HepG2 (cell line): ENCODE measurements around the gene NHERF2. TPM values are rescaled to one million over a fixed set of nuclear protein-coding genes. Genes with fewer than 3 reads are reported as not detected.

Source experiments
- ATF2 ChIP-seq: sonication (generic); formaldehyde crosslinking; IDR thresholded peaks from 2 replicates; pipeline ENCODE4 v1.4.0; 2020; ENCODE audit warnings: missing genetic modification reagents
- BRCA1 ChIP-seq: sonication (generic); formaldehyde crosslinking; IDR thresholded peaks from 2 replicates; pipeline ENCODE4 v1.4.0; 2020; ENCODE audit warnings: missing genetic modification reagents
- CENPX ChIP-seq: sonication (generic); formaldehyde crosslinking; IDR thresholded peaks from 2 replicates; pipeline ENCODE4 v1.9.0; 2021; ENCODE audit warnings: mild to moderate bottlenecking, missing genetic modification reagents, moderate library complexity
- CREB1 ChIP-seq, 2 experiments: fragments of 450-650 bp in 1 of 2; IDR thresholded peaks; 2 replicates each; pipeline ENCODE4 v1.6.1; 2016 to 2017; ENCODE audit warnings: control low read depth in 1 of 2, mild to moderate bottlenecking in 1 of 2, missing compliant biosample characterization in 1 of 2, missing genetic modification characterization in 1 of 2
- DNMT3B ChIP-seq: conservative IDR thresholded peaks from 2 replicates; pipeline ENCODE4 v1.6.1; 2016; ENCODE audit warnings: missing biosample characterization, control low read depth
- GATAD1 ChIP-seq: IDR thresholded peaks from 2 replicates; pipeline ENCODE4 v1.6.1; 2016; ENCODE audit warnings: missing genetic modification reagents, missing compliant biosample characterization
- IRF2 ChIP-seq: IDR thresholded peaks from 2 replicates; pipeline ENCODE4 v1.6.1; 2018; ENCODE audit warnings: missing genetic modification reagents, missing compliant biosample characterization
- RFXANK ChIP-seq: IDR thresholded peaks from 2 replicates; pipeline ENCODE4 v1.6.1; 2016
- SMARCC2 ChIP-seq: fragments of 450-650 bp; IDR thresholded peaks from 2 replicates; pipeline ENCODE4 v1.6.1; 2017; ENCODE audit warnings: antibody characterized with exemption, mild to moderate bottlenecking
- SNRNP70 ChIP-seq: fragments of 200-400 bp; formaldehyde crosslinking; IDR thresholded peaks from 2 replicates; pipeline ENCODE4 v1.6.1; 2017; ENCODE audit warnings: mild to moderate bottlenecking, low read depth, low read length, moderate library complexity
- SP1 ChIP-seq, 2 experiments: fragments of 450-650 bp in 1 of 2; sonication (generic) in 1 of 2; formaldehyde crosslinking in 1 of 2; IDR thresholded peaks; 2 replicates each; pipeline versions ENCODE4 v1.4.0 to v1.6.1; 2016 to 2020; ENCODE audit warnings: missing genetic modification reagents in 1 of 2
- TCF7L2 ChIP-seq: IDR thresholded peaks from 2 replicates; pipeline ENCODE4 v1.6.1; 2011; ENCODE audit warnings: mild to moderate bottlenecking, low read depth, low read length, moderate library complexity
- USF2 ChIP-seq, 2 experiments: sonication (generic) in 1 of 2; formaldehyde crosslinking in 1 of 2; IDR thresholded peaks; 2 replicates each; pipeline versions ENCODE4 v1.5.1 to v1.6.1; 2011 to 2020; ENCODE audit warnings: borderline replicate concordance in 1 of 2, low read depth in 1 of 2, low read length in 1 of 2, mild to moderate bottlenecking in 1 of 2, missing genetic modification reagents in 1 of 2, moderate library complexity in 1 of 2
- ZHX1 ChIP-seq: sonication (generic); formaldehyde crosslinking; IDR thresholded peaks from 2 replicates; pipeline ENCODE4 v1.8.1; 2022; ENCODE audit warnings: low read depth, mild to moderate bottlenecking, missing genetic modification reagents
- ZNF331 ChIP-seq: sonication (generic); formaldehyde crosslinking; IDR thresholded peaks from 2 replicates; pipeline ENCODE4 v1.4.0; 2020; ENCODE audit warnings: missing genetic modification reagents
- ZNF34 ChIP-seq: sonication (generic); formaldehyde crosslinking; IDR thresholded peaks from 2 replicates; pipeline ENCODE4 v1.4.0; 2020; ENCODE audit warnings: mild to moderate bottlenecking, missing genetic modification reagents, borderline replicate concordance
- ZNF510 ChIP-seq: sonication (generic); formaldehyde crosslinking; IDR thresholded peaks from 2 replicates; pipeline ENCODE4 v1.4.0; 2020; ENCODE audit warnings: low read depth, mild to moderate bottlenecking, missing genetic modification reagents
- ZNF678 ChIP-seq: sonication (generic); formaldehyde crosslinking; IDR thresholded peaks from 2 replicates; pipeline ENCODE4 v1.4.0; 2020; ENCODE audit warnings: mild to moderate bottlenecking, missing genetic modification reagents
- ZNF761 ChIP-seq: sonication (generic); formaldehyde crosslinking; conservative IDR thresholded peaks from 2 replicates; pipeline ENCODE4 v1.4.0; 2020; ENCODE audit warnings: mild to moderate bottlenecking, missing genetic modification reagents
- ZUFSP ChIP-seq: sonication (generic); formaldehyde crosslinking; IDR thresholded peaks from 2 replicates; pipeline ENCODE4 v1.9.0; 2021; ENCODE audit warnings: missing genetic modification reagents, mild to moderate bottlenecking, borderline replicate concordance
- polyA plus RNA-seq, 8 experiments: library from polyadenylated mRNA; depleted of rRNA in 3 of 8; stranded (reverse) in 7 of 8; unstranded in 1 of 8; fragments of >200 nt; fragmentation: Illumina TruSeq in 4 of 8; extraction: Trizol in 4 of 8; gene quantifications; 2 replicates each; pipeline versions ENCODE4 v1.2.1 to v1.2.3, GENCODE V29; 2011 to 2016; ENCODE audit warnings: low read depth in 4 of 8, missing spikeins in 1 of 8, mixed read lengths in 1 of 8; ENCODE audit not compliant: insufficient read depth in 1 of 8
- total RNA-seq, 5 experiments: library from RNA; depleted of rRNA; stranded (reverse); fragments of >200 nt; fragmentation: Illumina TruSeq; extraction: Trizol; gene quantifications; 2 replicates each; pipeline ENCODE4 v1.2.3, GENCODE V29; 2016; ENCODE audit warnings: low read depth in 1 of 5

Gene NHERF2
- total and polyA plus RNA-seq, 2 of the 13 experiments (the other 11 are each of a cell fraction or from before 2014, with no cell fraction given): 23.7 to 39.3 TPM

GRCh38 chr16:1983544-1984346 is 43.0 kb upstream of the NHERF2 start, which contains the start of gene GFER (continued):
- TF ChIP-seq ZNF331 (CRISPR knock-in tag) (peak; percentile 43; the same call in 1 of the 2 replicates), ZHX1 (CRISPR knock-in tag) (no peak; the same call in 1 of the 2 replicates), TCF7L2 (no peak), DNMT3B (CRISPR knock-in tag) (no peak), ZNF510 (CRISPR knock-in tag) (no peak; the same call in 1 of the 2 replicates), SNRNP70 (no peak), ZNF34 (CRISPR knock-in tag) (no peak), ATF2 (CRISPR knock-in tag) (0 out of 2 replicates have a peak, but pooled peaks have one; percentile 40), USF2 (IDR thresholded peaks at IDR 0.05; ENCODE audit: low read depth, low read length) (no peak), USF2 (CRISPR knock-in tag; IDR thresholded peaks at IDR 0.05; ENCODE audit: borderline replicate concordance) (no peak), BRCA1 (peak; percentile 37; the same call in 1 of the 2 replicates), GATAD1 (CRISPR knock-in tag) (peak; percentile 83), CREB1 (IDR thresholded peaks at IDR 0.05) (no peak), CREB1 (CRISPR knock-in tag; IDR thresholded peaks at IDR 0.05) (no peak), IRF2 (CRISPR knock-in tag) (peak; percentile 18; the same call in 1 of the 2 replicates), SMARCC2 (no peak), RFXANK (CRISPR knock-in tag) (no peak), ZNF761 (CRISPR knock-in tag) (no peak), SP1 (IDR thresholded peaks at IDR 0.05) (no peak), SP1 (CRISPR knock-in tag; IDR thresholded peaks at IDR 0.05) (no peak; the same call in 1 of the 2 replicates), ZUFSP (CRISPR knock-in tag) (no peak), CENPX (CRISPR knock-in tag) (no peak), ZNF678 (CRISPR knock-in tag) (0 out of 2 replicates have a peak, but pooled peaks have one; percentile 22)
